ENCODE data around the gene ABCC8.

GRCh38 chr11:17397311-17398002, 79.2 kb downstream of the ABCC8 start:
- TF ChIP-seq FOXJ3 (CRISPR knock-in tag; IDR thresholded peaks at IDR 0.05) = no peak
- TF ChIP-seq CTCF (IDR thresholded peaks at IDR 0.05) = no peak
- no peak for TF ChIP-seq SIN3A (IDR thresholded peaks at IDR 0.05; ENCODE audit: borderline replicate concordance, low read depth, low read length)
- no peak for TF ChIP-seq FOSL2 (IDR thresholded peaks at IDR 0.05; ENCODE audit: borderline replicate concordance, low read depth)
- no peak for TF ChIP-seq TEAD4 (IDR thresholded peaks at IDR 0.05; ENCODE audit: borderline replicate concordance, insufficient read depth)
- no peak for TF ChIP-seq EZH2phosphoT487 (IDR thresholded peaks at IDR 0.05; ENCODE audit: borderline replicate concordance, low read depth)
- no peak for TF ChIP-seq RCOR1 (IDR thresholded peaks at IDR 0.05; ENCODE audit: low read length)
- no peak for TF ChIP-seq FOXM1 (IDR thresholded peaks at IDR 0.05; ENCODE audit: low read depth)
- no peak for TF ChIP-seq NRF1 (IDR thresholded peaks at IDR 0.05; ENCODE audit: low read depth, low read length)
- TF ChIP-seq MEF2A (IDR thresholded peaks at IDR 0.05; ENCODE audit: borderline replicate concordance, low read depth) = no peak
- TF ChIP-seq RAD21 (IDR thresholded peaks at IDR 0.05; ENCODE audit: low read length) = no peak
- no peak for TF ChIP-seq YY1 (IDR thresholded peaks at IDR 0.05; ENCODE audit: low read depth)
- no peak for TF ChIP-seq EP300 (IDR thresholded peaks at IDR 0.05; ENCODE audit: borderline replicate concordance in 1 of 2, low read depth in 1 of 2, low read length in 1 of 2)
- TF ChIP-seq USF1 (IDR thresholded peaks at IDR 0.05; ENCODE audit: borderline replicate concordance, low read depth) = no peak

All from SK-N-SH (cell line).